Right lobe of liver (tissue), 6 donors: ENCODE results near the gene TLN1. TPM values are rescaled to one million over a fixed set of nuclear protein-coding genes. Genes with fewer than 3 reads are reported as not detected.

Experiments
- ATAC-seq, 4 donors: fragments of 200-7000 bp; cut with Tn5 transposase; one replicate each; pipeline ENCODE4 v1.9.1; 2020; ENCODE audit warnings: mild to moderate bottlenecking in 4 of 4, moderate library complexity in 4 of 4
- DNase-seq, 3 donors: peaks; one replicate each; pipeline ENCODE4 v3.0.0-alpha.2; 2020
- H3K27ac ChIP-seq, 3 donors: fragments of 200-600 bp; one replicate each; pipeline ENCODE4 v1.8.0; 2022
- H3K27me3 ChIP-seq, 2 donors: fragments of 200-600 bp; one replicate each; pipeline ENCODE4 v1.8.0; 2022
- H3K36me3 ChIP-seq, 4 donors: fragments of 200-600 bp; sonication (generic) in 1 of 4; one replicate each; pipeline versions ENCODE4 v1.5.1 to v1.8.0; 2017 to 2022; ENCODE audit warnings: control low read depth in 1 of 4
- H3K4me1 ChIP-seq, 4 donors: fragments of 200-600 bp; sonication (generic) in 1 of 4; one replicate each; pipeline versions ENCODE4 v1.5.1 to v1.8.0; 2017 to 2022; ENCODE audit warnings: control low read depth in 1 of 4
- H3K4me3 ChIP-seq, 3 donors: fragments of 200-600 bp; one replicate each; pipeline ENCODE4 v1.8.0; 2022
- H3K9me3 ChIP-seq, 4 donors: fragments of 200-600 bp; sonication (generic) in 1 of 4; one replicate each; pipeline versions ENCODE4 v1.5.1 to v1.8.0; 2017 to 2022; ENCODE audit warnings: control low read depth in 1 of 4
- CTCF ChIP-seq, 4 donors: fragments of 200-600 bp in 3 of 4; fragments of 450-650 bp in 1 of 4; IDR thresholded peaks; one replicate each; pipeline versions ENCODE4 v1.5.1 to v1.8.0; 2016 to 2022; ENCODE audit warnings: antibody characterized with exemption in 4 of 4, mild to moderate bottlenecking in 2 of 4
- POLR2A ChIP-seq: fragments of 450-650 bp; IDR thresholded peaks from one replicate; pipeline ENCODE4 v1.6.1; 2017; ENCODE audit warnings: antibody characterized with exemption, mild to moderate bottlenecking
- WGBS: methylation state at CpG from one replicate; pipeline ENCODE4 v1.1.6; 2018; ENCODE audit warnings: low coverage, low lambda C conversion rate; ENCODE audit not compliant: insufficient coverage; ENCODE audit errors: missing lambda C conversion rate; 5-methylcytosine and 5-hydroxymethylcytosine counted together
- intact Hi-C, 2 donors: fragments of 100-400 bp; cut with DNase I; formaldehyde crosslinking; loops; one replicate each; pipeline versions ENCODE4 v1.11.2 to v1.14.1; 2022
- total RNA-seq, 6 experiments: library from RNA; depleted of rRNA in 2 of 6; stranded (reverse); fragments of >200 nt in 2 of 6; fragmentation: NEBNext Ultra II Directional in 3 of 6; extraction: Animal tissue kit (Norgen Biotek cat#: 25700) in 3 of 6; gene quantifications; one replicate each; pipeline versions ENCODE4 v1.1.0 to v1.2.4, GENCODE V29; 2016 to 2023
- donor health status: DM: no; HTN: yes; CAD: no.
- donor health status: DM: no; HTN: no; CAD: no.
- donor health status: DM: no; HTN: no; CAD: no.
- donor health status: DM: no; HTN: yes; CAD: no.
- donor health status: DM: no; HTN: yes; CAD: no.

TLN1 gene
- total RNA-seq, 6 experiments from 2014 or later, result 103 to 168 (median 128) TPM

- no peak for ATAC-seq
- H3K36me3 ChIP-seq, result peaks cover 7 to 85% (median 46%) of the 10 kb centered on the region in 4 donors
- no peaks in the 10 kb centered on the region for H3K9me3 ChIP-seq
- DNase-seq, result no peak
- intact Hi-C loops, result loop anchor here in 1 of 2 donors (5.0 kb wide), 1 partner anchor 42 kb away; no protein-coding TSS in a partner anchor
- H3K27ac ChIP-seq, result no peak overlapping the region
- H3K4me1 ChIP-seq, result peaks cover 0 to 7% (median under 1%) of the 10 kb centered on the region in 4 donors
- 84% methylated on average over 7 of the region's 7 CpGs for WGBS
- no peaks in the 10 kb centered on the region for H3K27me3 ChIP-seq
- no peak for TF ChIP-seq POLR2A
- no peak for TF ChIP-seq CTCF (IDR thresholded peaks at IDR 0.05)
- H3K4me3 ChIP-seq, result no peak overlapping the region
Measured at GRCh38 chr9:35738924-35739323, 6.9 kb upstream of the TLN1 start.

GRCh38 chr9:35738186-35738585 lies 6.2 kb upstream of the TLN1 start:
- intact Hi-C loops, result loop anchor here in 1 of 2 donors (5.0 kb wide), 1 partner anchor 41 kb away; no protein-coding TSS in a partner anchor
- no peak overlapping the region for H3K4me3 ChIP-seq
- H3K4me1 ChIP-seq, result peaks cover 0 to 14% (median 4%) of the 10 kb centered on the region in 4 donors
- no peaks in the 10 kb centered on the region for H3K9me3 ChIP-seq
- DNase-seq, result no peak
- TF ChIP-seq CTCF (IDR thresholded peaks at IDR 0.05) (no peak), POLR2A (no peak)
- H3K27me3 ChIP-seq, result no peaks in the 10 kb centered on the region
- 63% methylated on average over 2 of the region's 4 CpGs for WGBS
- no peak for ATAC-seq
- peaks cover 0 to 78% (median 42%) of the 10 kb centered on the region in 4 donors for H3K36me3 ChIP-seq
- H3K27ac ChIP-seq, result no peak overlapping the region

- no peak for TF ChIP-seq POLR2A
- TF ChIP-seq CTCF (IDR thresholded peaks at IDR 0.05), result no peak
- no peaks in the 10 kb centered on the region for H3K27me3 ChIP-seq
- ATAC-seq, result no peak
- H3K27ac ChIP-seq, result no peak overlapping the region
- no peak for DNase-seq
- intact Hi-C loops, result loop anchor here in 1 of 2 donors (5.0 kb wide), 1 partner anchor 40 kb away; no protein-coding TSS in a partner anchor
- peaks cover 0 to 68% (median 37%) of the 10 kb centered on the region in 4 donors for H3K36me3 ChIP-seq
- H3K9me3 ChIP-seq, result no peaks in the 10 kb centered on the region
- 75% methylated on average over 4 of the region's 7 CpGs for WGBS
- H3K4me1 ChIP-seq, result peaks cover 0 to 18% (median 4%) of the 10 kb centered on the region in 4 donors
- H3K4me3 ChIP-seq, result no peak overlapping the region
Measured at GRCh38 chr9:35737143-35737542, 5.1 kb upstream of the TLN1 start.

GRCh38 chr9:35736201-35736633 lies 4.2 kb upstream of the TLN1 start:
- H3K27ac ChIP-seq, result no peak overlapping the region
- 27% methylated on average over 2 of the region's 5 CpGs for WGBS

More at GRCh38 chr9:35736201-35736633, 4.2 kb upstream of the TLN1 start:
- H3K4me3 ChIP-seq, result no peak overlapping the region
- DNase-seq, result peak in 2 of 3 donors; percentile 54 to 64
- peaks cover 0 to 18% (median 4%) of the 10 kb centered on the region in 4 donors for H3K4me1 ChIP-seq
- no peaks in the 10 kb centered on the region for H3K9me3 ChIP-seq
- ATAC-seq, result peak in 3 of 4 donors; percentile 6 to 28 (median 7)
- H3K27me3 ChIP-seq, result no peaks in the 10 kb centered on the region
- TF ChIP-seq CTCF (IDR thresholded peaks at IDR 0.05) (peak; percentile 58 to 79 (median 73)), POLR2A (no peak)
- intact Hi-C loops, result loop anchor here in 1 of 2 donors (5.0 kb wide), 1 partner anchor 39 kb away; no protein-coding TSS in a partner anchor
- H3K36me3 ChIP-seq, result peaks cover 0 to 62% (median 35%) of the 10 kb centered on the region in 4 donors
